WTC11 (cell line): Measurements from ENCODE around the gene SPATS2. TPM values are rescaled to one million over a fixed set of nuclear protein-coding genes. Genes with fewer than 3 reads are reported as not detected.

Source experiments
- ATAC-seq: fragments of 200-7000 bp; cut with Tn5 transposase; 2 replicates; pipeline ENCODE4 v1.10.0; 2021; ENCODE audit warnings: mild to moderate bottlenecking, moderate library complexity
- CTCF ChIA-PET: fragments of 300-600 bp; sonication (Branson Sonifier 250); formaldehyde crosslinking; loops from one replicate; lab custom pipeline; 2021; ENCODE audit warnings: antibody characterized with exemption; lab: Charles Lee
- POLR2A ChIA-PET: fragments of 350-600 bp; sonication (Branson Sonifier 250); formaldehyde crosslinking; loops from one replicate; lab custom pipeline; 2021; ENCODE audit warnings: antibody characterized with exemption; lab: Charles Lee
- DNase-seq: peaks from one replicate; pipeline ENCODE4 v3.0.0; 2021; ENCODE audit warnings: low spot score
- H3K27ac Mint-ChIP-seq: 2 replicates; pipeline ENCODE4 v1.8.0; 2021; ENCODE audit warnings: mixed read lengths
- H3K27me3 Mint-ChIP-seq: 2 replicates; pipeline ENCODE4 v1.8.0; 2021; ENCODE audit warnings: low read depth, mild to moderate bottlenecking, moderate library complexity, mixed read lengths
- H3K36me3 Mint-ChIP-seq: 2 replicates; pipeline ENCODE4 v1.8.0; 2021; ENCODE audit warnings: mixed read lengths
- H3K4me1 Mint-ChIP-seq: 2 replicates; pipeline ENCODE4 v1.8.0; 2022; ENCODE audit warnings: mixed read lengths
- H3K4me3 Mint-ChIP-seq: 2 replicates; pipeline ENCODE4 v1.8.0; 2021; ENCODE audit warnings: mild to moderate bottlenecking, moderate library complexity, mixed read lengths
- H3K9me3 Mint-ChIP-seq: 2 replicates; pipeline ENCODE4 v1.8.0; 2021; ENCODE audit warnings: mixed read lengths
- ATF3 ChIP-seq: sonication (generic); formaldehyde crosslinking; conservative IDR thresholded peaks from 2 replicates; pipeline ENCODE4 v1.8.1; 2022; ENCODE audit warnings: mild to moderate bottlenecking, missing genetic modification reagents
- CREM ChIP-seq: sonication (generic); formaldehyde crosslinking; IDR thresholded peaks from 2 replicates; pipeline ENCODE4 v1.8.1; 2022; ENCODE audit warnings: mild to moderate bottlenecking, missing genetic modification reagents, moderate library complexity
- ELF4 ChIP-seq: sonication (generic); formaldehyde crosslinking; IDR thresholded peaks from 2 replicates; pipeline ENCODE4 v1.8.1; 2022; ENCODE audit warnings: low read depth, mild to moderate bottlenecking, moderate library complexity, missing genetic modification reagents
- IRF2 ChIP-seq: sonication (generic); formaldehyde crosslinking; IDR thresholded peaks from 2 replicates; pipeline ENCODE4 v1.8.0; 2022; ENCODE audit warnings: low read depth, missing genetic modification reagents, borderline replicate concordance
- MAX ChIP-seq: sonication (generic); formaldehyde crosslinking; IDR thresholded peaks from 2 replicates; pipeline ENCODE4 v1.8.0; 2022; ENCODE audit warnings: mild to moderate bottlenecking, missing genetic modification reagents
- MYBL2 ChIP-seq: sonication (generic); formaldehyde crosslinking; IDR thresholded peaks from 2 replicates; pipeline ENCODE4 v1.8.1; 2023; ENCODE audit warnings: mild to moderate bottlenecking, moderate library complexity, missing genetic modification reagents
- RORB ChIP-seq: fragments of 250-450 bp; sonication (Bioruptor Pico); IDR thresholded peaks from 2 replicates; pipeline ENCODE4 v1.9.0; 2021; ENCODE audit warnings: mild to moderate bottlenecking
- SOX15 ChIP-seq: fragments of 250-450 bp; sonication (Bioruptor Pico); IDR thresholded peaks from 2 replicates; pipeline ENCODE4 v1.9.0; 2021; ENCODE audit warnings: mild to moderate bottlenecking
- STAT6 ChIP-seq: sonication (generic); formaldehyde crosslinking; conservative IDR thresholded peaks from 2 replicates; pipeline ENCODE4 v1.8.1; 2023; ENCODE audit warnings: mild to moderate bottlenecking, low read depth, missing genetic modification reagents, moderate library complexity
- TCF7 ChIP-seq: sonication (generic); formaldehyde crosslinking; IDR thresholded peaks from 2 replicates; pipeline ENCODE4 v1.8.0; 2022; ENCODE audit warnings: mild to moderate bottlenecking, low read depth, missing genetic modification reagents, moderate library complexity
- TEAD1 ChIP-seq: sonication (generic); formaldehyde crosslinking; IDR thresholded peaks from 2 replicates; pipeline ENCODE4 v1.8.0; 2022; ENCODE audit warnings: mild to moderate bottlenecking, missing genetic modification reagents
- TP53 ChIP-seq: sonication (generic); formaldehyde crosslinking; IDR thresholded peaks from 2 replicates; pipeline ENCODE4 v1.8.1; 2023; ENCODE audit warnings: mild to moderate bottlenecking, missing genetic modification reagents
- ZMAT4 ChIP-seq: fragments of 250-450 bp; sonication (Bioruptor Pico); IDR thresholded peaks from 2 replicates; pipeline ENCODE4 v1.9.0; 2021; ENCODE audit warnings: mild to moderate bottlenecking
- ZNF121 ChIP-seq: sonication (generic); formaldehyde crosslinking; IDR thresholded peaks from 2 replicates; pipeline ENCODE4 v1.8.0; 2023; ENCODE audit warnings: missing genetic modification reagents
- ZNF263 ChIP-seq: sonication (generic); formaldehyde crosslinking; IDR thresholded peaks from 2 replicates; pipeline ENCODE4 v1.8.1; 2022; ENCODE audit warnings: low read depth, mild to moderate bottlenecking, moderate library complexity, missing genetic modification reagents
- ZNF281 ChIP-seq: sonication (generic); formaldehyde crosslinking; IDR thresholded peaks from 2 replicates; pipeline ENCODE4 v1.8.0; 2023; ENCODE audit warnings: mild to moderate bottlenecking, missing genetic modification reagents
- ZNF317 ChIP-seq: sonication (generic); formaldehyde crosslinking; IDR thresholded peaks from 2 replicates; pipeline ENCODE4 v1.8.1; 2023; ENCODE audit warnings: low read depth, mild to moderate bottlenecking, moderate library complexity, missing genetic modification reagents, borderline replicate concordance
- ZNF416 ChIP-seq: fragments of 250-450 bp; sonication (Bioruptor Pico); IDR thresholded peaks from 2 replicates; pipeline ENCODE4 v1.9.0; 2021; ENCODE audit warnings: mild to moderate bottlenecking, inconsistent platforms
- ZNF512 ChIP-seq: sonication (generic); formaldehyde crosslinking; IDR thresholded peaks from 2 replicates; pipeline ENCODE4 v1.8.1; 2022; ENCODE audit warnings: missing genetic modification reagents, borderline replicate concordance
- total RNA-seq: library from RNA; stranded (reverse); gene quantifications from 3 replicates; pipeline ENCODE4 v1.2.3, GENCODE V29; 2021
- TF ChIP-seq, protein P1 (sequence below): sonication (generic); formaldehyde crosslinking; IDR thresholded peaks from 2 replicates; pipeline ENCODE4 v1.8.1; 2023; ENCODE audit warnings: mild to moderate bottlenecking, moderate library complexity, missing genetic modification reagents

SPATS2 gene
- total RNA-seq, 1 experiment from 2014 or later, result 25.9 TPM

- H3K9me3 Mint-ChIP-seq, result no peaks in the 10 kb centered on the region
- H3K4me3 Mint-ChIP-seq, result no peak overlapping the region
- H3K4me1 Mint-ChIP-seq, result peaks cover 3% of the 10 kb centered on the region; the same call in 1 of the 2 replicates
- H3K36me3 Mint-ChIP-seq, result peaks cover 3% of the 10 kb centered on the region
- POLR2A ChIA-PET, result interaction anchor here (0.6 to 1.4 kb wide), 3 partner anchors 27 to 531 kb away, joined by 3 to 4 read pairs (median 4); partner anchors contain the start of gene SPATS2
- TF ChIP-seq CREM (CRISPR knock-in tag) (no peak), ELF4 (CRISPR knock-in tag) (no peak), RORB (CRISPR knock-in tag) (no peak), SOX15 (CRISPR knock-in tag) (no peak), ZNF317 (CRISPR knock-in tag) (no peak), TCF7 (CRISPR knock-in tag) (no peak), IRF2 (CRISPR knock-in tag) (no peak), TP53 (CRISPR knock-in tag) (no peak), ZMAT4 (CRISPR knock-in tag) (no peak), MAX (CRISPR knock-in tag) (no peak), STAT6 (no peak), MYBL2 (no peak), ATF3 (no peak), TEAD1 (CRISPR knock-in tag) (no peak), ZNF263 (CRISPR knock-in tag) (no peak), ZNF121 (CRISPR knock-in tag) (no peak), ZNF512 (CRISPR knock-in tag) (no peak), ZNF416 (no peak), ZNF281 (CRISPR knock-in tag) (no peak)
- TF ChIP-seq, protein P1, sequence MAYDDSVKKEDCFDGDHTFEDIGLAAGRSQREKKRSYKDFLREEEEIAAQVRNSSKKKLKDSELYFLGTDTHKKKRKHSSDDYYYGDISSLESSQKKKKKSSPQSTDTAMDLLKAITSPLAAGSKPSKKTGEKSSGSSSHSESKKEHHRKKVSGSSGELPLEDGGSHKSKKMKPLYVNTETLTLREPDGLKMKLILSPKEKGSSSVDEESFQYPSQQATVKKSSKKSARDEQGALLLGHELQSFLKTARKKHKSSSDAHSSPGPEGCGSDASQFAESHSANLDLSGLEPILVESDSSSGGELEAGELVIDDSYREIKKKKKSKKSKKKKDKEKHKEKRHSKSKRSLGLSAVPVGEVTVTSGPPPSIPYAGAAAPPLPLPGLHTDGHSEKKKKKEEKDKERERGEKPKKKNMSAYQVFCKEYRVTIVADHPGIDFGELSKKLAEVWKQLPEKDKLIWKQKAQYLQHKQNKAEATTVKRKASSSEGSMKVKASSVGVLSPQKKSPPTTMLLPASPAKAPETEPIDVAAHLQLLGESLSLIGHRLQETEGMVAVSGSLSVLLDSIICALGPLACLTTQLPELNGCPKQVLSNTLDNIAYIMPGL (CRISPR knock-in tag), result no peak
- no peak overlapping the region for H3K27ac Mint-ChIP-seq
- H3K27me3 Mint-ChIP-seq, result peaks cover 33% of the 10 kb centered on the region
- DNase-seq, result no peak
- CTCF ChIA-PET, result interaction anchor here (0.5 to 7.8 kb wide), 39 partner anchors 9 to 806 kb away, joined by 3 to 99 read pairs (median 6); partner anchors contain the start of genes DNAJC22, FAM186B, KCNH3 and PRPF40B
- ATAC-seq, result peak; percentile 62
Observed at GRCh38 chr12:49553512-49554088, 186.3 kb downstream of the SPATS2 start.
